ENCODE data around the gene NME7. TPM values are rescaled to one million over a fixed set of nuclear protein-coding genes. Genes with fewer than 3 reads are reported as not detected.

The NME7 gene
- total and polyA plus RNA-seq, 3 experiments from 2014 or later: 21.7 to 28.3 (median 25.3) TPM

DNA sequence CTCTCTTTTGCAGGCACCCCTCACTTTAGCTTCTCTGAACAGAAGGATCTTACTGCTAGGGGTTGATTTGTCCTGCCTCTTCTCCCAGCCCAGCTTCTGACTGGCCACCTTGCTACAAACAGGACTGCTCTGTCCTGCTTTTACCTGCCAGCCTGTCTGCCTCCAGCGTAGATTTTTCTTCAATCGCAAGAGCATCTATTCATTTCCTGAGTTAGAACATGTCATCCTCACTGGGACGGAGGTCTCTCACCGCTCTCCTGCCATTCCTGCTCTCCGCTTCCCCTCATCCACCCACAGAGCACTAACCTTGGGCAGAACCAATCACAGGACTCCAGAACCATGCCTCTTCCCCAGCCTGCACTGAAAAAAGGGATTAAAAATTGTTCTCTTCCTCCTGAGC is 264.6 kb downstream of the NME7 start:
- Histone ChIP-seq H3K4me1 (ENCODE audit: insufficient read depth, low read length) (peaks cover 18% of the 10 kb centered on the region), H3K27me3 (ENCODE audit: insufficient read depth, low read length, poor library complexity, severe bottlenecking) (peaks cover 4% of the 10 kb centered on the region), H3K9me3 (ENCODE audit: low read length) (no peaks in the 10 kb centered on the region), H3K27ac (ENCODE audit: low read depth, low read length) (no peak overlapping the region), H3K36me3 (ENCODE audit: insufficient read depth, low read length) (no peaks in the 10 kb centered on the region), H3K4me3 (ENCODE audit: low read length) (no peak overlapping the region)
- H3K27ac Mint-ChIP-seq: no peak overlapping the region
- no peak overlapping the region for H3K4me3 Mint-ChIP-seq
- H3K36me3 Mint-ChIP-seq: peaks cover 0 to 2% (median 0%) of the 10 kb centered on the region in 3 donors
- no peaks in the 10 kb centered on the region for H3K9me3 Mint-ChIP-seq
- H3K27me3 Mint-ChIP-seq: peaks cover 0 to 5% of the 10 kb centered on the region in 2 donors
- ChIA-PET POLR2A (no interaction called here), CTCF (no interaction called here)
- DNase-seq: no peak
- peaks cover 7 to 20% (median 15%) of the 10 kb centered on the region in 3 donors for H3K4me1 Mint-ChIP-seq

DNA sequence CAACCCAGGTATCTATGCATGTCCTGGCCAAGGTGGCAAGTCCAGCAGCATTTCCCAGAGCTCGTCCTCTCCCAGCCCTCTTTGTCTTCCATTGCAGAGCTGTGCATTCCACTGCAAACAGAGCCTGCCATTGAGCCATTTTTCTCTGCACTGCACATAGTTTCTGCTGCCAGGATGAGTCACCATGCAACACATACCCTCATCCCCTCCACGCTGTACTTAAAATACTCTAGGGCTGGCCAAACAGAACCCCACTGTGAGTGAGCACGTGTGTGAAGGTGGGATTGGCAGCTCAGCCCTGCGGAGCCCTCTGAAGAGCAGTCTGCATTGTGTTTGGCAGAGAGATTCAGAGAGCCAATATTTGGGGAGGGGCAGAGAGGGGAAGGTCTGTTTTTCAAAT is 265.0 kb downstream of the NME7 start:
- Histone ChIP-seq H3K9me3 (ENCODE audit: low read length) (no peaks in the 10 kb centered on the region), H3K4me3 (ENCODE audit: low read length) (no peak overlapping the region), H3K27ac (ENCODE audit: low read depth, low read length) (no peak overlapping the region), H3K27me3 (ENCODE audit: insufficient read depth, low read length, poor library complexity, severe bottlenecking) (peaks cover 4% of the 10 kb centered on the region), H3K36me3 (ENCODE audit: insufficient read depth, low read length) (no peaks in the 10 kb centered on the region), H3K4me1 (ENCODE audit: insufficient read depth, low read length) (peaks cover 13% of the 10 kb centered on the region)
- no peaks in the 10 kb centered on the region for H3K9me3 Mint-ChIP-seq
- H3K27ac Mint-ChIP-seq: peak overlapping the region in 1 of 8 donors; percentile 63
- ChIA-PET POLR2A (no interaction called here), CTCF (no interaction called here)
- H3K36me3 Mint-ChIP-seq: peaks cover 0 to 2% (median 0%) of the 10 kb centered on the region in 3 donors
- H3K4me3 Mint-ChIP-seq: no peak overlapping the region
- no peak for DNase-seq
- peaks cover 7 to 16% (median 14%) of the 10 kb centered on the region in 3 donors for H3K4me1 Mint-ChIP-seq
- peaks cover 0 to 5% of the 10 kb centered on the region in 2 donors for H3K27me3 Mint-ChIP-seq

- CTCF ChIA-PET: no interaction called here
- no peak overlapping the region for H3K27ac ChIP-seq (ENCODE audit: low read depth, low read length)
- H3K9me3 ChIP-seq (ENCODE audit: low read length): no peaks in the 10 kb centered on the region
- H3K4me1 Mint-ChIP-seq: peaks cover 0 to 9% (median 9%) of the 10 kb centered on the region in 3 donors
- no peaks in the 10 kb centered on the region for H3K36me3 ChIP-seq (ENCODE audit: insufficient read depth, low read length)
- no peak overlapping the region for H3K27ac Mint-ChIP-seq
- H3K4me3 ChIP-seq (ENCODE audit: low read length): no peak overlapping the region
- H3K4me1 ChIP-seq (ENCODE audit: insufficient read depth, low read length): peaks cover 7% of the 10 kb centered on the region
- H3K4me3 Mint-ChIP-seq: peak overlapping the region in 1 of 7 donors; percentile 1
- no peaks in the 10 kb centered on the region for H3K27me3 ChIP-seq (ENCODE audit: insufficient read depth, low read length, poor library complexity, severe bottlenecking)
- POLR2A ChIA-PET: no interaction called here
- no peaks in the 10 kb centered on the region for H3K36me3 Mint-ChIP-seq
- peaks cover 5 to 6% of the 10 kb centered on the region in 2 donors for H3K27me3 Mint-ChIP-seq
- DNase-seq: no peak
- H3K9me3 Mint-ChIP-seq: peaks cover 0 to 3% (median 0%) of the 10 kb centered on the region in 5 donors
Measured at GRCh38 chr1:169100651-169101088, 266.9 kb downstream of the NME7 start.

DNA sequence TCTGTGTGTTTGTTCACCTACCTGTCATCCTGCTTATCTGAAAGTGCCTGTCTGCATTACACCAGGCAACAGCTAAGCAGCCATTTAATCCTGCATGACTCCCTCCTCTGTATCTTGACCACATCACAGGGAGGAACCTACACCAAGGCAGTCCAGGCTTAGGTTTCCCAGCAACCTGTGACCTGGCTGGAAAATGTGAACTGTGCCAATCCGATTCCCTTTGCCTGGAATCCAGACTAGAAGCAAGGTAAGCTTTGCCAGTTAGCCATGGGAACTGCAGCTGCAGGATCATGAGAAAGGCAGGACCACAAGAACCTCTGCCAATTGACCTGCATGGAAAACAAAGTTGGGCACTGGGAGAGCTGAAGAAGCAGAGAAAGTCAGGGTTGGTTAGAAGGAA is 267.4 kb downstream of the NME7 start:
- no peak for DNase-seq
- Mint-ChIP-seq H3K36me3 (no peaks in the 10 kb centered on the region), H3K4me3 (no peak overlapping the region), H3K27me3 (peaks cover 5 to 9% of the 10 kb centered on the region in 2 donors), H3K4me1 (peaks cover 0 to 7% (median 7%) of the 10 kb centered on the region in 3 donors), H3K27ac (no peak overlapping the region), H3K9me3 (peaks cover 0 to 5% (median 0%) of the 10 kb centered on the region in 5 donors)
- Histone ChIP-seq H3K9me3 (ENCODE audit: low read length) (no peaks in the 10 kb centered on the region), H3K36me3 (ENCODE audit: insufficient read depth, low read length) (no peaks in the 10 kb centered on the region), H3K27ac (ENCODE audit: low read depth, low read length) (no peak overlapping the region), H3K27me3 (ENCODE audit: insufficient read depth, low read length, poor library complexity, severe bottlenecking) (no peaks in the 10 kb centered on the region), H3K4me3 (ENCODE audit: low read length) (no peak overlapping the region), H3K4me1 (ENCODE audit: insufficient read depth, low read length) (peaks cover 4% of the 10 kb centered on the region)
- CTCF ChIA-PET: no interaction called here
- POLR2A ChIA-PET: no interaction called here

GRCh38 chr1:169099561-169099960 is 268.0 kb downstream of the NME7 start:
- Histone ChIP-seq H3K36me3 (ENCODE audit: insufficient read depth, low read length) (no peaks in the 10 kb centered on the region), H3K9me3 (ENCODE audit: low read length) (no peaks in the 10 kb centered on the region), H3K27ac (ENCODE audit: low read depth, low read length) (no peak overlapping the region), H3K4me1 (ENCODE audit: insufficient read depth, low read length) (no peaks in the 10 kb centered on the region), H3K27me3 (ENCODE audit: insufficient read depth, low read length, poor library complexity, severe bottlenecking) (no peaks in the 10 kb centered on the region), H3K4me3 (ENCODE audit: low read length) (no peak overlapping the region)
- Mint-ChIP-seq H3K4me3 (no peak overlapping the region), H3K27me3 (peaks cover 1 to 14% of the 10 kb centered on the region in 2 donors), H3K27ac (no peak overlapping the region), H3K4me1 (peaks cover 0 to under 1% (median under 1%) of the 10 kb centered on the region in 3 donors), H3K36me3 (no peaks in the 10 kb centered on the region), H3K9me3 (peaks cover 0 to 5% (median 0%) of the 10 kb centered on the region in 5 donors)
- DNase-seq: no peak
- CTCF ChIA-PET: no interaction called here
- POLR2A ChIA-PET: no interaction called here

GRCh38 chr1:169098380-169098779 is 269.2 kb downstream of the NME7 start:
- H3K27me3 Mint-ChIP-seq: peaks cover 1 to 19% of the 10 kb centered on the region in 2 donors
- H3K36me3 Mint-ChIP-seq: no peaks in the 10 kb centered on the region
- H3K4me3 Mint-ChIP-seq: no peak overlapping the region
- no peak overlapping the region for H3K27ac Mint-ChIP-seq
- no peak for DNase-seq
- H3K4me1 ChIP-seq (ENCODE audit: insufficient read depth, low read length): no peaks in the 10 kb centered on the region
- no peak overlapping the region for H3K4me3 ChIP-seq (ENCODE audit: low read length)
- H3K36me3 ChIP-seq (ENCODE audit: insufficient read depth, low read length): no peaks in the 10 kb centered on the region
- no peaks in the 10 kb centered on the region for H3K9me3 ChIP-seq (ENCODE audit: low read length)
- H3K27me3 ChIP-seq (ENCODE audit: insufficient read depth, low read length, poor library complexity, severe bottlenecking): no peaks in the 10 kb centered on the region
- no peak overlapping the region for H3K27ac ChIP-seq (ENCODE audit: low read depth, low read length)
- ChIA-PET POLR2A (no interaction called here), CTCF (no interaction called here)
- no peaks in the 10 kb centered on the region for H3K4me1 Mint-ChIP-seq
- H3K9me3 Mint-ChIP-seq: peaks cover 0 to 5% (median 0%) of the 10 kb centered on the region in 5 donors

GRCh38 chr1:169094897-169095569 is 272.6 kb downstream of the NME7 start:
- H3K4me1 ChIP-seq (ENCODE audit: insufficient read depth, low read length): no peaks in the 10 kb centered on the region
- no peaks in the 10 kb centered on the region for H3K27me3 ChIP-seq (ENCODE audit: insufficient read depth, low read length, poor library complexity, severe bottlenecking)
- Mint-ChIP-seq H3K27ac (no peak overlapping the region), H3K36me3 (no peaks in the 10 kb centered on the region), H3K4me1 (peaks cover 0 to 5% (median 3%) of the 10 kb centered on the region in 3 donors), H3K4me3 (no peak overlapping the region), H3K27me3 (peaks cover 0 to 25% of the 10 kb centered on the region in 2 donors), H3K9me3 (peaks cover 0 to 5% (median 0%) of the 10 kb centered on the region in 5 donors)
- no peaks in the 10 kb centered on the region for H3K9me3 ChIP-seq (ENCODE audit: low read length)
- no peak for DNase-seq
- H3K27ac ChIP-seq (ENCODE audit: low read depth, low read length): no peak overlapping the region
- ChIA-PET POLR2A (no interaction called here), CTCF (no interaction called here)
- H3K36me3 ChIP-seq (ENCODE audit: insufficient read depth, low read length): no peaks in the 10 kb centered on the region
- no peak overlapping the region for H3K4me3 ChIP-seq (ENCODE audit: low read length)

- peaks cover 0 to 8% (median 5%) of the 10 kb centered on the region in 3 donors for H3K4me1 Mint-ChIP-seq
- peaks cover 0 to 5% (median 0%) of the 10 kb centered on the region in 5 donors for H3K9me3 Mint-ChIP-seq
- Histone ChIP-seq H3K27me3 (ENCODE audit: insufficient read depth, low read length, poor library complexity, severe bottlenecking) (no peaks in the 10 kb centered on the region), H3K9me3 (ENCODE audit: low read length) (no peaks in the 10 kb centered on the region), H3K4me3 (ENCODE audit: low read length) (no peak overlapping the region), H3K36me3 (ENCODE audit: insufficient read depth, low read length) (no peaks in the 10 kb centered on the region), H3K4me1 (ENCODE audit: insufficient read depth, low read length) (no peaks in the 10 kb centered on the region), H3K27ac (ENCODE audit: low read depth, low read length) (no peak overlapping the region)
- ChIA-PET CTCF (no interaction called here), POLR2A (no interaction called here)
- no peaks in the 10 kb centered on the region for H3K36me3 Mint-ChIP-seq
- peaks cover 3 to 25% of the 10 kb centered on the region in 2 donors for H3K27me3 Mint-ChIP-seq
- H3K27ac Mint-ChIP-seq: no peak overlapping the region
- H3K4me3 Mint-ChIP-seq: no peak overlapping the region
- no peak for DNase-seq
Measured at GRCh38 chr1:169092399-169092798, 275.2 kb downstream of the NME7 start.

Measured in CD8-positive, alpha-beta memory T cell (primary cell).